Left cardiac atrium (tissue), 4 donors: ENCODE data around the gene PCSK5. TPM values are rescaled to one million over a fixed set of nuclear protein-coding genes. Genes with fewer than 3 reads are reported as not detected.
A peak's percentile ranks its signal among the peaks of the same experiment; 100 is the strongest.
"Not testable (repeated sequence)": the region's sequence is repeated elsewhere in the genome, so short reads cannot be mapped to it uniquely, and the experiment has no call there.

Experiments used
- ATAC-seq, 2 donors: fragments of 200-7000 bp; cut with Tn5 transposase; one replicate each; pipeline ENCODE4 v1.9.1; 2020; ENCODE audit warnings: mild to moderate bottlenecking in 2 of 2, moderate library complexity in 2 of 2
- DNase-seq: peaks from one replicate; pipeline ENCODE4 v3.0.0-alpha.2; 2020
- intact Hi-C, 2 donors: fragments of 100-400 bp; cut with DNase I; formaldehyde crosslinking; loops; one replicate each; pipeline versions ENCODE4 v1.14.1 to v1.15.1; 2022 to 2023
- total RNA-seq, 2 donors: library from RNA; stranded (reverse); fragmentation: NEBNext Ultra II Directional; extraction: Animal tissue kit (Norgen Biotek cat#: 25700); gene quantifications; one replicate each; pipeline ENCODE4 v1.2.1, GENCODE V29; 2021
- donor health status: DM: no; HTN: yes; CAD: no.
- donor health status: DM: no; HTN: yes; CAD: no; lungs with severe emphysema.
- donor health status: DM: yes; HTN: yes; CAD: no.
- donor health status: Dilated cardiomyopathy.

PCSK5 gene
- total RNA-seq, 2 donors from 2014 or later: 7.9 to 9.3 TPM

DNA sequence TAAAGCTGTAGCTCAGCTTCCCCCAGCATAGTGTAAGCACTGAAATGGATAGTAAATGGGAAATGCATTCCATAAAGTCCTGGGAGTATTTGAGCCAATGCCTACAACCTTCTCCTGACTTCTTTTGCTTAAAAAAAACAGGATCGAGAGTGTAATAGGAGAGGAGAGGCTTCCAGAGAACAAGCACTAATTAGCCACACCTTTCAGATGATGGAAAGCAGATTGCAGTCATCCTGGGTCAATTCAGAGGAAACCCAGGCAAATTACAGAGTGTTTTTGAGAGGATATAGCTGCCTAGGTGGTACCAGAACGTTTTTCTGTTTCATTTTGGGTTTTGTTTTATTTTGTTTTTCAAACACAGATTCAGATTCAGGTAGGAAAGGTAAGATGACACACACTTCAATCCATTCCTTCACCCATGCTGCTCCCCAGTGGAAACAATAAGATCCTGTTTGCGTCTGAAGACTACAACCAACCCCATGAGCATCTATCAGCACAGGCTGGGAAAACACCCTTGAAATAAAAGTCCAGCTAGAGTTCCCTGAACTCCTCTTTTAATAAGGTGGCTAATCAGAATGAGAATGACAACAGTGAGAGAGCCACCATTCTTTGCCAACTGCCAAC lies 408.2 kb downstream of the PCSK5 start:
- DNase-seq (no peak), ATAC-seq (peak in 1 of 2 donors; percentile 56)
- intact Hi-C loops: no loop called here

DNA sequence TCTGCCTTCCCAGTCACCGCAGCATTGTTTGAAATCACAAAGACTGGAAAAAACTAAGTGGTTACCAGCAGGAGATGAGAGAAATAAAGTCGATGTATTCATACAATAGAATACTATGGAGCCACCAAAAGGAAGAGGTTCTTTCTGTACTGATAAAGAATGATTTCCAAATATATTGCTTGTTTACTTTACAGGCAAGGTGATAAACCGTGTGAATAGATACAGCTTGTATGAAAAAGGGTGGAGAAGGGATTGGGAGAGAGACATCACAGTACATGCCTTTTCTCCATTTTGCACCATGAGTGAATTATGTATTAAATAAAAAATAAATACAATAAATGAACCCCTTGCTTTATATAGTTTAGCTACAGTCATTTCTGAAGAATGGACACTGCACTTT lies 412.1 kb downstream of the PCSK5 start:
- peak in 1 of 2 donors; percentile 8 for ATAC-seq
- intact Hi-C loops: loop anchor here (5.0 to 10.0 kb wide), 3 partner anchors 85 to 1108 kb away; partner anchors contain the start of gene PCSK5 (in 1 of the 2)

DNA sequence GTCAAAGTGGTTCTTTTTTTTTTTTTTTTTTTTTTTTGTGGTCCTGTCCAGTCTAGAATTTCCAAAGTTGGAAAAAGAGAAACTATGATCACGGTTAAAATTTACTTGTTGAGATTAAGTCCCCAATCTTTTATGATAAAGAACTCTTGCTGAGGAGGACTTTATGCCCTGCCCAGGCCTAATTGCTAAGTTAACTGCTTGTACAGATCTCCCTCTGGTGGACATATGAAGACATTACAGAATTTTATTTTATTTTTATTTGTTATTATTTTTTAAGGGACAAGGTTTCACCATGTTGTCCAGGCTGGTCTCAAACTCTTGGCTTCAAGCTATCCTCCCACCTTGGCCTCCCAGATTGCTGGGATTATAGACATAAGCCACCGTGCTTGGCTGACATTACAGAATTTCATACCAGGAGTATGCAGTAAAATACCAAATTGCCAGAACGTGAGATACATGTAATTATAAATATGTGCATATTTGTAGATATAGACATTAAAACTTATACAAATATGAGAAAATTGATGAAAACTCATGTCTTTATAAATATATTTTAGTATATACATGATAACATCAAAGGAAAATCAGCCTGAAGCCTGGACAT lies 412.6 kb downstream of the PCSK5 start:
- ATAC-seq: peak; percentile 23 to 46
- intact Hi-C loops: loop anchor here (5.0 to 10.0 kb wide), 3 partner anchors 86 to 1108 kb away; partner anchors contain the start of gene PCSK5 (in 1 of the 2)
- DNase-seq: no peak

More for the DNA sequence above, 412.1 kb downstream of the PCSK5 start:
- no peak for DNase-seq

DNA sequence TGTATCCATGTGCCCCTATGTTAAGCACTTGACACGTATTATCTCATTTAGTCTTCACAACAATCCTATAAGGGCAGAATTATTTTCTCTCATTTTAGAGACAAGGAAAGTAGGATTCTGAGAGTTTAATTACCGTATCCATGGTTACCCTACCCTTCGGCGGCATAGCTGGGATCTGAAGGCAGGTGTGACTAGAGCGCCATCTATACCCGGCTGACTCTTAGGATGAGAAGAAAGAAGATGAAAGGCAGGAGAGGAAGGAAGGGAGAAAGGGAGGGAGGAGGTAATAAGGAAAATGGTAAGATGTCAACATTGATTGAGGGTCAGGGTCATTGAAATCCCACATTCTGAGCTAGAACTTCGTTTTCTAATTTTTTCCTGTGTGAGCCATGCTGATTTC lies 416.6 kb downstream of the PCSK5 start:
- ATAC-seq, DNase-seq: not testable (repeated sequence)
- intact Hi-C loops: loop anchor here (10.0 kb wide), 1 partner anchor 1112 kb away; no protein-coding TSS in a partner anchor

DNA sequence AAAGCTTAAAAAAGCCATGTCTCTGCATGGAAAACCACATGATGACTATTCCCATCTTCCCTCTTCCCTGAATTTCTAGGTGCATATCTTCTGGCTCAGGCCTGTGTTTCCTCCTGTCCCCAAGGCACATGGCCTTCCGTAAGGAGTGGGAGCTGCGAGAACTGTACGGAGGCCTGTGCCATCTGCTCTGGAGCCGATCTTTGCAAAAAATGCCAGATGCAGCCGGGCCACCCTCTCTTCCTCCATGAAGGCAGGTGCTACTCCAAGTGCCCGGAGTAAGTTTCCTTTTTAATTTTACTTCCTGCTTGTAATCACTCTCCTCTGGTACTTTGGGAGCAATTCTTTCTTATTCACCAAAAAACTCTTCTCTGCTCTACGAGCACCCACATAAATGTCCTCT lies 420.1 kb downstream of the PCSK5 start:
- ATAC-seq: no peak
- no peak for DNase-seq
- intact Hi-C loops: no loop called here

DNA sequence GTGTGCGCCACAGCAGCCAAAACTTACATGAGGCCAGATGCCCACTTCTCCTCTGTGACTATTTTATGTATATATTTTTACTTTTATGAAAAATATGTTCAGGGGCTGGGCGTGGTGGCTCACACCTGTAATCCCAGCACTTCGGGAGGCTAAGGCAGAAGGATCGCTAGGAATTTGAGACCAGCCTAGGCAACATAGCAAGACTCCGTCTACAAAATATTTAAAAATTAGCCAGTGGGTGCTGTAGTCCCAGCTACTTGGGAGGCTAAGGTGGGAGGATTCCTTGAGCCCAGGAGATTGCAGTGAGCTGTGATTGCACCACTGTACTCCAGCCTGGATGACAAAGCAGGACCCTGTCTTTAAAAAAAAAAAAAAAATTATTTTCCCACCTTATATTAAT lies 420.5 kb downstream of the PCSK5 start:
- no peak for ATAC-seq
- intact Hi-C loops: no loop called here
- no peak for DNase-seq

DNA sequence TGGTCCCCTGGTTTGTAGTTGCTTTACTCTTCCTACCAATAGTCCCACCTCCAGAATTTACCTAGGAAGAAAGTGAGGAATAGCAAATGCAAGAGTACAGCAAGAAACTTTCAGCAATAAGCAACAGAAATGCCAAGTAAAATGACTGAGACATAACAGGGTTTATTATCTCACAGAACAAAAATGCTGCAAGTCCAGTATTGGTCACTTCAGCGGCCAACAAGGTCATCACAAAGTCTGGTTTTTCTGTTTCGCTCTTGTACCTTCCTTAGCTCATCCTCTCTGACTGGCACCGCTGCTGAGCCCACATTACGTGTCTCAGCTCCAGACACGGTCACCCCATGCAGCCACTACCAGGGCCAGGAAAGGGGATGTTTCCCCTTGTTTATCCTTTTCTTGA lies 421.1 kb downstream of the PCSK5 start:
- ATAC-seq (no peak), DNase-seq (no peak)
- intact Hi-C loops: no loop called here

DNA sequence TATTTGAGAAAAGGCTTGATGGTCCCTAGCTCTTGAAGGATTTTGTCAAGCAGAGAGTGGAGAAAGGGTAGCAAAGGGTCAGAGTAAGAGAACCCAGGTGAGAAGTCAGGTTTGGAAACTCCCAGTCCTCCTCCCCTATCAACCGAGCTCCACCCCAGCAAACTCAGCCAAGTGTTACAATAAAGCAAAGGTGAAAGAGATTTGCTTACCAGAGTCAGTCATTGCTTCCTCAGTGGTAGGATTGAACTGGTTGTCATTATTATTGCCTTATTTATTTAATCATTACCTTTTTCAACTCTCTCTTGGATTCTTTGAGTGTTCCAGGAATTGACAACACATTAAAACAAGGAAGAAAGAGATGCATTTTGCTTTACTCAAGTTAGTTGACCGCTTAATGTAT lies 423.3 kb downstream of the PCSK5 start:
- intact Hi-C loops: no loop called here
- DNase-seq (no peak), ATAC-seq (no peak)

DNA sequence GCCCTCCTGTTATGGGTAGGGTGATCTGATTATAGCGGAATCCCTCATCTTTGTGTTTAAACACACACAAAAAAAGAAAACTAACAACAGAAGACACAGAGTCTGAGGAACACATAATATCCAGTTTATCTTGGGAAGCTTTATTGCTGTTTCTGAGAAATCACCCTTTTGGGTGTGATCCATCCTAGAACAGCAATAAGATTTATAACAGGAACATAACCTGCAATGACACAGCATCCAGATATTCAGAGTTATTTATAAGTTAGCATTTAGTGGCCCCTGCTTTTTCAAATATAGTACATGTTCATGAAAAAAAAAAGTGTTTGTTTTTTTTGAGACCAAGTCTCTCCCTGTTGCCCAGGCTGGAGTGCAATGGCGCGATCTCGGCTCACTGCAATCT lies 423.8 kb downstream of the PCSK5 start:
- intact Hi-C loops: no loop called here
- no peak for ATAC-seq
- no peak for DNase-seq

DNA sequence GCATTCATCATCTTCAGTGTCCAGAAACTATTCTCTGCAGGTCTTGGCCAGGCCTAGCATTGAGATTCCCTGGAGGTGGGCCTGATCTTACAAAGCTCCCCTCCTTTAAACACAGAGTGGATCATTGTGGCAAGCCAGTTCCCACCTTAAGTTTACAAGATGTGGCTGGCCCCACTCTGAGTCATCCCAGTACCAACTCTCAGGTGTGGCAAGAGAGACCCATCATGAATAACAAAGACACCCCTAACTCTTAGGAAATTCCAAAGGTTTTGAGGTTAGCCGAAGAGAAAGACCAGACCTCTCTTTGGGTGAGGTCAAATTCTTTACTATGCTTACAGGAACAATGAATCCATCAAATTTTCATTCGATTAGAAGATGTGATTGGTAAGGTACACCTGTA lies 425.6 kb downstream of the PCSK5 start:
- no peak for ATAC-seq
- intact Hi-C loops: no loop called here
- no peak for DNase-seq

DNA sequence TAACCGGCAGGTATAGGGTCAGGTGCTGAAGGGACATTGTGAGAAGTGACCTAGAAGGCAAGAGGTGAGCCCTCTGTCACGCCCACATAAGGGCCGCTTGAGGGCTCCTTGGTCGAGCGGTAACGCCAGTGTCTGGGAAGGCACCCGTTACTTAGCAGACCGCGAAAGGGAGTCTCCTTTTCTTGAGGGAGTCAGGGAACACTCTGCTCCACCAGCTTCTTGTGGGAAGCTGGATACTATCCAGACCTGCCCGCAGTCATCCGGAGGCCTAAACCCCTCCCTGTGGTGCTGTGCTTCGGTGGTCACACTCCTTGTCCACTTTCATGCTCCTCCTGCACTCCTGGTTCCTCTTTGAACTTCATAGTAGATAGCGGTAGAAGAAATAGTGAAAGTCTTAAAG lies 429.0 kb downstream of the PCSK5 start:
- ATAC-seq, intact Hi-C loops, DNase-seq: not testable (repeated sequence)

DNA sequence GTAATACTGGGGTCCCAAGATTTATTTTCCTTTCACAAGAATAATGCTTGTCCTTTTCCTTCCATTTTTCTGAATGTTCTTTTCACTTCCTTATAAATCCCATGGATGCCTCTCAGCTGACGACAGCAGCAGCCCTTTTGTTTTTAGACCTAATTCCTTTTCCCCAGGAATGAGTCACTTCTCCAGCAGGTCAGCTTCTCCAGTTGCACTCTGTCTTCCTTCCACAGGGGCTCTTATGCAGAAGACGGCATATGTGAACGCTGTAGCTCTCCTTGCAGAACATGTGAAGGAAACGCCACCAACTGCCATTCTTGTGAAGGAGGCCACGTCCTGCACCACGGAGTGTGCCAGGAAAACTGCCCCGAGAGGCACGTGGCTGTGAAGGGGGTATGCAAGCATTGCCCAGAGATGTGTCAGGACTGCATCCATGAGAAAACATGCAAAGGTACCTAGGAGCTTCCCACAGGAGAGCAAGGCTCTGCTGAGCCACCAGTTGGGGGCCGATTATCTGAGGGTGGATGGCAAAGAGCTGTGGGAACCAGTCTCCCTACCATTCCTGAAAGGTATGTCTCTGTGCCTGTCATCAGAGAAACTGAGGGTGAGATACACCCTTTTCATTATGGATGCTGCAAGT lies 430.8 kb downstream of the PCSK5 start:
- ATAC-seq (no peak), DNase-seq (no peak)
- intact Hi-C loops: no loop called here

DNA sequence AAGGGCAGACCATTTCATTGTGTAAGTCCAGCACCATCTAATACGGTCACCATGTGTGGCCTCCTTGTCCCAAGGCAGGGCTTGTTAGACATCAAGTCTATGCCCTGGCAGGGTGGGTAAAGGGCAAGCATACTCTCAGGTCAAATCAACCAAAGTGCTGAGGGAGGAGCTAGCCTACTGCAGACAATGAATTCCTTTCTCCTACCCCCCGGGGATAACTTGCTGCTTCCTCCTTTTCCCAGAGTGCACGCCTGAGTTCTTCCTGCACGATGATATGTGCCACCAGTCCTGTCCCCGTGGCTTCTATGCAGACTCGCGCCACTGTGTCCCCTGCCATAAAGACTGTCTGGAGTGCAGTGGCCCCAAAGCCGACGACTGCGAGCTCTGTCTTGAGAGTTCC lies 432.3 kb downstream of the PCSK5 start:
- no peak for ATAC-seq
- no peak for DNase-seq
- intact Hi-C loops: no loop called here

DNA sequence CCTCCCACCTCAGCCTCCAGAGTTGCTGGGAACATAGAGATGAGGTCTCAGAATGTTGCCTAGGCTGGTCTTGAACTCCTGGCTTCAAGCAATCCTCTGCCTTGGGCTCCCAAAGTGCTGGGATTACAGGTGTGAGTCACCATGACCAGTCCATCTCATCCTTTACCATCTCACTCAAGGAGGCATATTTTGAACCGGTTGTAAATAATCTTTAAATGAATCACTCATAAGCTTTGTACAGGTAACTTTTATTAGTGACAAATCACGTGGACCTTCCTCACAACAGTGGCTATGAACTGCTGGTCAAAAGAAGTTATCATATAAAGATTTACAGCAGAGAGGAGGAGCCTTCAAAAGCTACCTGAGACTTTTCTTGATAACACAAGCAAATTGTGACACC lies 433.0 kb downstream of the PCSK5 start:
- intact Hi-C loops: no loop called here
- ATAC-seq (no peak), DNase-seq (no peak)

DNA sequence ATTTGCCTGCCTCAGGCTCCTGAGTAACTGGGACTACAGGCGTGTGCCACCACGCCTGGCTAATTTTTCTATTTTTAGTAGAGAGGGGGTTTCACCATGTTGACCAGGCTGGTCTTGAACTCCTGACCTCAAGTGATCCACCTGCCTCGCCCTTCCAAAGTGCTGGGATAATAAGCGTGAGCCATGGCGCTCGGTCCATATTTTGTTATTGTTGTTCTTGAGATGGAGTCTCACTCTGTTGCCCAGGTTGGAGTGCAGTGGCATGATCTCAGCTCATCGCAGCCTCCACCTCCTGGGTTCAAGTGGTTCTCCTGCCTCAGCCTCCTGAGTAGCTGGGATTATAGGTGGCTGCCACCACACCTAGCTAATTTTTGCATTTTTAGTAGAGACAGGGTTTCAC lies 433.6 kb downstream of the PCSK5 start:
- ATAC-seq, intact Hi-C loops, DNase-seq: not testable (repeated sequence)

DNA sequence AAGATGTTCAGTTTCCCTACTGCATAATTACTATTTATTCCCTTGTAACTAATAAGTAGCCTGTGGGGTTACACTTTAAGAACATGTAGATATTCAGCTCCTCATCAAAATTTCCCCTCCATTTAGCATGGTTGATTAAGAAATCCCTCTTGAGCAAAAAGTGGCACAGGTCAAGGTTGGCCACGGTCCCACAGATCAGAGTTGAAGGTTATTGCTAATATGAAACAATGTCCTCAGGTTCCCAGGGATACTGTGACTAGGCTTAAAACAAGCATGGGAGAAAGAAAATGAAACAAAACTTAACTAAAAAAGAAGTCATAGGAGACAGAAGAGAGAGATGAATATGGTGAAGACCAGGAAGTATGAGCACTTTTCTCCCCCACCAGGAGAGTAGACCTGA lies 439.6 kb downstream of the PCSK5 start:
- no peak for DNase-seq
- intact Hi-C loops: no loop called here
- no peak for ATAC-seq

DNA sequence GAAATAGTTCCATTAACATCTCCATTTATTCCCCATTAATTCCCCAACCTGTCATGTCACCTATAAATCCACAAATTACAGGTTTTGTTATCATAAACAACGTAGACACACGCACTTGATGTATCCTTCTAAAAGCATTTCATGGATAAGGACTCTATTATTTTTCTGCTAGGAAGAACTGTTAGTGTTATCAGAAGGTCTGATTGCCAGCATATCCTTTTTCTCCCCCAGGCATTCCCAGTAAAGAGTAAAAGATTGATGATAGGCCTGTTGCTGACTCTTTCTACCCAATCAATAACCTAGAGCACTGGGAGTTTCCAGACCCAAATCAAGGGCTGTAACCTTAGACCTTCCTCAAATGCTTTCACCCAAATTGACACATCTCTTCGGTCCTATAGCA lies 442.9 kb downstream of the PCSK5 start:
- intact Hi-C loops: no loop called here
- no peak for DNase-seq
- no peak for ATAC-seq

DNA sequence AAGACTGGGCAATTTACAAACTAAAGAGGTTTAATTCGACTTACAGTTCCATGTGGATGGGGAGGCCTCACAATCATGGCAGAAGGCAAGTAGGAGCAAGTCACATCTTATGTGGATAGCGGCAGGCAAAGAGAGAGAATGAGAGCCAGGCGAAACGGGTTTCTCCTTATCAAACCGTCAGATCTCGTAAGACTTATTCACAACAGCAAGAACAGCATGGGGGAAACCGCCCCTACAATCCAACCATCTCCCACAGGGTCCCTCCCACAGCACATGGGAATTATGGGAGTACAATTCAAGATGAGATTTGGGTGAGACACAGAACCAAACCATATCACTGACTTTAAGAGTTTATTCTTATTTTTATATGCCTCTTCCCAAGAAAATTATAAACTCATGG lies 443.5 kb downstream of the PCSK5 start:
- intact Hi-C loops: no loop called here
- no peak for DNase-seq
- no peak for ATAC-seq

DNA sequence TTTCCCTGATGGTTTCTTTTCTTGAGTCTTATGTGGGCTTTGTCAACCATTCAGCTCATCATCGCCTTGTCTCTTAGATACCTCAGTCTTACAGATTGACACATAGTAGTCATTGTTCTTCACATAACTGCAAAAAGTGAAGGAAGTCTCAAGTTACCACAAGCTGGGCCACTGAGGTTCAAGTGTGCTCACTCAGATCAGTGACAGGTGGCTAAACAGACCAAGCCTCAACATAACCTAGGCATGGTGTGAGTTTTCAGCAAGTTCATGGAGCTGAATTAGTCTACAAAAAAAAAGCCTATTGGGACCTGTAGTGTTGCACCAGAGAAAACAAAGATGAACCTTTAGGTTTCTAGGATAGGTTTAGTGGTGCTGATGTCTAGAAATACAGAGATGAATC lies 445.6 kb downstream of the PCSK5 start:
- DNase-seq (no peak), ATAC-seq (no peak)
- intact Hi-C loops: no loop called here

DNA sequence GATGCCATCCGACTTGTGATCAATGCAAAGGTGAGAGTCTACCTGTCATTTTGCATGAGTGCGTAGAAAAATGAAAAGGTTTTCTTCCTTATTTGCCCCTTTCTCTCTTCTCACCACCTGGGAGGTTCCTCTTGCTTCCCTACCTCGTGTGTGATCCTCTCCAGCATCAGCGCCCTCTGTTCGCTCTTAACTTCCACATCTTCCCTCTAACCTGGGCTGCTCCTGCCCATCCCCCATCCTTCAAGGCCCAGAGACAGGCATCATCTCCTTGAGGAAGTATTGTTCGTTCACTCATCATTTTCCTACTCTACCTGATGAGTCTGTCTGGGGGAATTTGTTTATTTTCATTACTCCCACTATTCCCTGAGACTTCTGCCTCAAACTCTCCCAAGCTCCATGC lies 447.9 kb downstream of the PCSK5 start:
- intact Hi-C loops: no loop called here
- ATAC-seq (no peak), DNase-seq (no peak)

DNA sequence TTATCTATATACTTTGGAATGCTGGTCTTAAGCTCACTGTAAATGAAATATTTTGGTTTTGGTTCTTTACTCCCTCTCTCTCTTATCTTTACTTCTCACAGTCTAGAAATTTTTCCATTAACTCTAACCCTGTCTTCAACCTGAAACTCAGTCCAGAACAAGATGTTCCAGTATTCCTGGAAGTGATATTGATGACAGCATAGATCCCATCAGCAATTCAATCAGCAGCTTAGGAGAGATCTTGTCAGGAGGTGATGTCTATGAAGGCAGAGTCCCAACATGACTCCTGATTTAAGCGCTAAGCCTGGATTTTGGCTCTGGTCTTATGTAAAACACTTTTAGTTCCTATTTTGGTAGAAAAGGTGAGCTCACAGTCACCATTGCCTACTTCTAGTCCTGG lies 451.1 kb downstream of the PCSK5 start:
- DNase-seq: no peak
- peak in 1 of 2 donors; percentile 43 for ATAC-seq
- intact Hi-C loops: no loop called here
